SU-DHL-6 (cell line): ENCODE measurements around the gene NANOGP8.

Source experiments
- EZH2phosphoT487 ChIP-seq: fragments of 200-600 bp; sonication (generic), shearing (Covaris generic); conservative IDR thresholded peaks from 2 replicates; pipeline ENCODE4 v1.6.1; 2018; ENCODE audit warnings: mild to moderate bottlenecking, antibody characterized with exemption, low read length, moderate library complexity, mixed read lengths
- TF ChIP-seq, protein P1 (sequence below): fragments of 200-600 bp; sonication (generic); IDR thresholded peaks from one replicate; pipeline ENCODE4 v1.5.1; 2017; ENCODE audit warnings: antibody characterized with exemption, mild to moderate bottlenecking, low read length, moderate library complexity; ENCODE audit not compliant: insufficient read depth, poor library complexity, severe bottlenecking

DNA sequence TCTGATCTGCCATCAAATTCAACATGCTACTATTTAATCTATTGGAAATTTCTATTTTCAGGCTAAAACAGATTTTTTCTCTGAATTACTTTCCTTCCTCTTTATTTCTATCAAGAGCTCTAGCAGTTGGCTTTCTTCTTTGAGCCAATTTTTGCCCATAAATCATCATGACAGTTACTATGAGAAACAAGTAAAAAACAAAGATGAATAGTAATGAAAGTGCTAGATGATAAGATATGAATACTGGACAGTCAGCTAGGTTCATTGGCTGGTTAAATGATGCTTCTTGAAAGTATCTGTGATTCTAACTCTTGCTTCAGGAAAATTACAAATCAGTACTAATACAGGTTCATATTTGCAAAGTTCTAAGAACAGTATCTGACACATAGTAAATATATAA, 38.6 kb upstream of the NANOGP8 start:
- TF ChIP-seq EZH2phosphoT487 = no peak
- TF ChIP-seq, protein P1, sequence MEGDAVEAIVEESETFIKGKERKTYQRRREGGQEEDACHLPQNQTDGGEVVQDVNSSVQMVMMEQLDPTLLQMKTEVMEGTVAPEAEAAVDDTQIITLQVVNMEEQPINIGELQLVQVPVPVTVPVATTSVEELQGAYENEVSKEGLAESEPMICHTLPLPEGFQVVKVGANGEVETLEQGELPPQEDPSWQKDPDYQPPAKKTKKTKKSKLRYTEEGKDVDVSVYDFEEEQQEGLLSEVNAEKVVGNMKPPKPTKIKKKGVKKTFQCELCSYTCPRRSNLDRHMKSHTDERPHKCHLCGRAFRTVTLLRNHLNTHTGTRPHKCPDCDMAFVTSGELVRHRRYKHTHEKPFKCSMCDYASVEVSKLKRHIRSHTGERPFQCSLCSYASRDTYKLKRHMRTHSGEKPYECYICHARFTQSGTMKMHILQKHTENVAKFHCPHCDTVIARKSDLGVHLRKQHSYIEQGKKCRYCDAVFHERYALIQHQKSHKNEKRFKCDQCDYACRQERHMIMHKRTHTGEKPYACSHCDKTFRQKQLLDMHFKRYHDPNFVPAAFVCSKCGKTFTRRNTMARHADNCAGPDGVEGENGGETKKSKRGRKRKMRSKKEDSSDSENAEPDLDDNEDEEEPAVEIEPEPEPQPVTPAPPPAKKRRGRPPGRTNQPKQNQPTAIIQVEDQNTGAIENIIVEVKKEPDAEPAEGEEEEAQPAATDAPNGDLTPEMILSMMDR = no peak
